Ascending aorta (tissue), 2 donors: ENCODE data around the gene ARL17A. TPM values are rescaled to one million over a fixed set of nuclear protein-coding genes. Genes with fewer than 3 reads are reported as not detected.
"Not testable (repeated sequence)": the region's sequence is repeated elsewhere in the genome, so short reads cannot be mapped to it uniquely, and the experiment has no call there.

Experiments used
- DNase-seq, 2 donors: peaks; one replicate each; pipeline ENCODE4 v3.0.0-alpha.2; 2019; ENCODE audit warnings: low spot score in 2 of 2
- H3K27ac ChIP-seq, 2 donors: fragments of 200-600 bp; sonication (generic); one replicate each; pipeline ENCODE4 v1.5.1; 2016 to 2017; ENCODE audit warnings: mild to moderate bottlenecking in 1 of 2
- H3K27me3 ChIP-seq: fragments of 200-600 bp; sonication (generic); one replicate; pipeline ENCODE4 v1.5.1; 2017
- H3K36me3 ChIP-seq, 2 donors: fragments of 200-600 bp; sonication (generic); one replicate each; pipeline ENCODE4 v1.5.1; 2016
- H3K4me1 ChIP-seq, 2 donors: fragments of 200-600 bp; sonication (generic); one replicate each; pipeline ENCODE4 v1.5.1; 2016 to 2017; ENCODE audit warnings: mild to moderate bottlenecking in 1 of 2
- H3K4me3 ChIP-seq, 2 donors: fragments of 200-600 bp; sonication (generic); one replicate each; pipeline ENCODE4 v1.5.1; 2016 to 2017; ENCODE audit warnings: mild to moderate bottlenecking in 1 of 2
- H3K9me3 ChIP-seq, 2 donors: fragments of 200-600 bp; sonication (generic); one replicate each; pipeline ENCODE4 v1.5.1; 2016
- intact Hi-C: fragments of 100-400 bp; cut with DNase I; formaldehyde crosslinking; loops from one replicate; pipeline ENCODE4 v1.15.1; 2023
- total RNA-seq: library from RNA; depleted of rRNA; stranded (reverse); fragments of >200 nt; gene quantifications from one replicate; pipeline ENCODE4 v1.1.0, GENCODE V29; 2016

ARL17A gene
- total RNA-seq, 1 donor from 2014 or later, result 3.4 TPM

- H3K27me3 ChIP-seq, H3K4me1 ChIP-seq, H3K4me3 ChIP-seq, H3K36me3 ChIP-seq, H3K9me3 ChIP-seq, H3K27ac ChIP-seq, intact Hi-C loops, DNase-seq: not testable (repeated sequence)
Observed at GRCh38 chr17:46590157-46591146, 11.0 kb upstream of the ARL17A start, which contains the start of gene NSF. Gene NSF, plus strand, starts transcription at chr17:46590669. Its CDS starts 107 bp downstream, at chr17:46590776.

GRCh38 chr17:46585444-46585843 is 6.0 kb upstream of the ARL17A start:
- H3K9me3 ChIP-seq, H3K27me3 ChIP-seq, H3K36me3 ChIP-seq, DNase-seq, H3K27ac ChIP-seq, H3K4me3 ChIP-seq, H3K4me1 ChIP-seq, intact Hi-C loops: not testable (repeated sequence)

GRCh38 chr17:46580082-46580481 is 591 bp upstream of the ARL17A start:
- H3K9me3 ChIP-seq, intact Hi-C loops, H3K27me3 ChIP-seq, H3K36me3 ChIP-seq, H3K4me1 ChIP-seq, DNase-seq: not testable (repeated sequence)
- H3K4me3 ChIP-seq, result peak overlapping the region in 1 of 2 donors; percentile 38
- peak overlapping the region in 1 of 2 donors; percentile 64 for H3K27ac ChIP-seq

- H3K36me3 ChIP-seq, result not testable (repeated sequence)
Observed at GRCh38 chr17:46571796-46572195, 7.7 kb downstream of the ARL17A start.

GRCh38 chr17:46566980-46567379 is 12.5 kb downstream of the ARL17A start:
- H3K27ac ChIP-seq, DNase-seq, H3K36me3 ChIP-seq, H3K9me3 ChIP-seq, intact Hi-C loops, H3K4me1 ChIP-seq, H3K4me3 ChIP-seq, H3K27me3 ChIP-seq: not testable (repeated sequence)

More at GRCh38 chr17:46571796-46572195, 7.7 kb downstream of the ARL17A start:
- H3K4me3 ChIP-seq, H3K4me1 ChIP-seq, H3K9me3 ChIP-seq, H3K27ac ChIP-seq, DNase-seq, intact Hi-C loops, H3K27me3 ChIP-seq: not testable (repeated sequence)

GRCh38 chr17:46566284-46566683 is 13.2 kb downstream of the ARL17A start:
- H3K4me3 ChIP-seq, H3K27me3 ChIP-seq, H3K4me1 ChIP-seq, DNase-seq, H3K9me3 ChIP-seq, H3K36me3 ChIP-seq, H3K27ac ChIP-seq, intact Hi-C loops: not testable (repeated sequence)

- intact Hi-C loops, result not testable (repeated sequence)
Observed at GRCh38 chr17:46560048-46560447, 19.4 kb downstream of the ARL17A start.

GRCh38 chr17:46559155-46559554 is 20.3 kb downstream of the ARL17A start:
- H3K4me3 ChIP-seq, H3K27ac ChIP-seq, DNase-seq, H3K36me3 ChIP-seq, H3K9me3 ChIP-seq, H3K27me3 ChIP-seq, intact Hi-C loops, H3K4me1 ChIP-seq: not testable (repeated sequence)

More at GRCh38 chr17:46560048-46560447, 19.4 kb downstream of the ARL17A start:
- not testable (repeated sequence) for H3K27me3 ChIP-seq, H3K36me3 ChIP-seq, H3K9me3 ChIP-seq, H3K27ac ChIP-seq, H3K4me3 ChIP-seq, H3K4me1 ChIP-seq, DNase-seq

- DNase-seq, intact Hi-C loops, H3K9me3 ChIP-seq, H3K4me3 ChIP-seq, H3K4me1 ChIP-seq, H3K27me3 ChIP-seq, H3K36me3 ChIP-seq, H3K27ac ChIP-seq: not testable (repeated sequence)
Observed at GRCh38 chr17:46548607-46549006, 30.9 kb downstream of the ARL17A start.

GRCh38 chr17:46534716-46535115 is 44.8 kb downstream of the ARL17A start:
- H3K27ac ChIP-seq, H3K36me3 ChIP-seq, H3K9me3 ChIP-seq, DNase-seq, H3K4me3 ChIP-seq, intact Hi-C loops, H3K27me3 ChIP-seq, H3K4me1 ChIP-seq: not testable (repeated sequence)

GRCh38 chr17:46512168-46512567 is 67.3 kb downstream of the ARL17A start, which contains the start of gene LRRC37A2:
Gene LRRC37A2, plus strand, starts transcription at chr17:46512468. Its CDS starts 245 bp downstream, at chr17:46512713.
- H3K36me3 ChIP-seq, intact Hi-C loops, H3K27ac ChIP-seq, H3K9me3 ChIP-seq, H3K4me3 ChIP-seq, H3K27me3 ChIP-seq, DNase-seq, H3K4me1 ChIP-seq: not testable (repeated sequence)

GRCh38 chr17:46505896-46506295 is 73.6 kb downstream of the ARL17A start:
- H3K9me3 ChIP-seq, H3K27me3 ChIP-seq, H3K4me1 ChIP-seq, intact Hi-C loops, DNase-seq, H3K36me3 ChIP-seq, H3K27ac ChIP-seq, H3K4me3 ChIP-seq: not testable (repeated sequence)

- H3K9me3 ChIP-seq, H3K36me3 ChIP-seq, intact Hi-C loops, H3K4me1 ChIP-seq, H3K4me3 ChIP-seq, DNase-seq, H3K27me3 ChIP-seq, H3K27ac ChIP-seq: not testable (repeated sequence)
Observed at GRCh38 chr17:46499437-46500139, 79.9 kb downstream of the ARL17A start.

GRCh38 chr17:46492021-46492420 is 87.5 kb downstream of the ARL17A start:
- H3K27ac ChIP-seq, DNase-seq, H3K4me3 ChIP-seq, H3K9me3 ChIP-seq, H3K36me3 ChIP-seq, H3K4me1 ChIP-seq, H3K27me3 ChIP-seq, intact Hi-C loops: not testable (repeated sequence)
